Measurements from ENCODE around the gene GUCY2D. TPM values are rescaled to one million over a fixed set of nuclear protein-coding genes. Genes with fewer than 3 reads are reported as not detected.

GUCY2D gene
- total and polyA plus RNA-seq, 12 donors: not detected

GRCh38 chr17:7977805-7978204, 24.6 kb upstream of the GUCY2D start:
- no peaks in the 10 kb centered on the region for H3K27me3 ChIP-seq
- H3K4me1 ChIP-seq (replicated peaks in 1 of 2): no peaks in the 10 kb centered on the region
- H3K4me3 ChIP-seq: no peak overlapping the region
- no peaks in the 10 kb centered on the region for H3K9me3 ChIP-seq (replicated peaks in 1 of 3)
- no peak overlapping the region for H3K27ac ChIP-seq
- TF ChIP-seq CTCF (IDR thresholded peaks at IDR 0.05) (no peak), POLR2A (IDR thresholded peaks at IDR 0.05) (no peak)
- 82 to 88% (median 85%) methylated on average over 5 of the region's 5 CpGs for WGBS, 4 donors
- intact Hi-C loops (cut with DNase I): no loop called here
- DNase-seq: no peak
- H3K36me3 ChIP-seq (replicated peaks in 1 of 2): no peaks in the 10 kb centered on the region

GRCh38 chr17:7982173-7982572, 20.2 kb upstream of the GUCY2D start:
- TF ChIP-seq POLR2A (IDR thresholded peaks at IDR 0.05): no peak
- TF ChIP-seq CTCF (IDR thresholded peaks at IDR 0.05): no peak
- no peaks in the 10 kb centered on the region for H3K36me3 ChIP-seq (replicated peaks in 1 of 2)
- H3K27me3 ChIP-seq: peaks cover 7% of the 10 kb centered on the region
- intact Hi-C loops (cut with DNase I): loop anchor here in 1 of 2 donors (10.0 kb wide), 1 partner anchor 47 kb away; the partner anchor contains the start of genes CNTROB and TRAPPC1
- WGBS, 4 donors: 44 to 66% (median 59%) methylated on average over 7 of the region's 7 CpGs
- peak in 1 of 7 donors; percentile 31 for DNase-seq
- no peak overlapping the region for H3K27ac ChIP-seq
- H3K9me3 ChIP-seq (replicated peaks in 1 of 3): no peaks in the 10 kb centered on the region
- H3K4me3 ChIP-seq: no peak overlapping the region
- H3K4me1 ChIP-seq (replicated peaks in 1 of 2): no peaks in the 10 kb centered on the region

- Histone ChIP-seq H3K27me3 (peaks cover 7% of the 10 kb centered on the region), H3K4me3 (no peak overlapping the region), H3K9me3 (replicated peaks in 1 of 3) (no peaks in the 10 kb centered on the region), H3K36me3 (replicated peaks in 1 of 2) (no peaks in the 10 kb centered on the region), H3K27ac (no peak overlapping the region), H3K4me1 (replicated peaks in 1 of 2) (no peaks in the 10 kb centered on the region)
- WGBS, 4 donors: 83 to 92% (median 87%) methylated on average over 6 of the region's 6 CpGs
- TF ChIP-seq CTCF (IDR thresholded peaks at IDR 0.05) (no peak), POLR2A (IDR thresholded peaks at IDR 0.05) (no peak)
- peak in 1 of 7 donors; percentile 23 for DNase-seq
- intact Hi-C loops (cut with DNase I): loop anchor here in 1 of 2 donors (10.0 kb wide), 1 partner anchor 48 kb away; the partner anchor contains the start of genes CNTROB and TRAPPC1
Observed at GRCh38 chr17:7982666-7983065, 19.7 kb upstream of the GUCY2D start.

GRCh38 chr17:7984904-7985303, 17.5 kb upstream of the GUCY2D start:
- peaks cover 7% of the 10 kb centered on the region for H3K27me3 ChIP-seq
- no peaks in the 10 kb centered on the region for H3K36me3 ChIP-seq (replicated peaks in 1 of 2)
- no peak overlapping the region for H3K27ac ChIP-seq
- peaks cover 0 to 4% of the 10 kb centered on the region in 2 donors for H3K4me1 ChIP-seq (replicated peaks in 1 of 2)
- intact Hi-C loops (cut with DNase I): loop anchor here (5.0 to 10.0 kb wide), 5 partner anchors 50 to 238 kb away; partner anchors contain the start of genes CNTROB (in 1 of the 2) and TRAPPC1 (in 1 of the 2)
- no peak overlapping the region for H3K4me3 ChIP-seq
- TF ChIP-seq POLR2A (IDR thresholded peaks at IDR 0.05): no peak
- TF ChIP-seq CTCF (IDR thresholded peaks at IDR 0.05): no peak
- H3K9me3 ChIP-seq (replicated peaks in 1 of 3): no peaks in the 10 kb centered on the region
- DNase-seq: peak in 1 of 7 donors; percentile 11
- WGBS, 4 donors: 71 to 82% (median 81%) methylated on average over 3 to 9 of the region's 9 CpGs
